GM12891 (cell line): ENCODE results near the gene FGFR1OP2.
"Not testable (repeated sequence)": the region's sequence is repeated elsewhere in the genome, so short reads cannot be mapped to it uniquely, and the experiment has no call there.

ENCODE experiments used
- DNase-seq: peaks from one replicate; pipeline ENCODE4 v3.0.0; 2011; ENCODE audit warnings: low spot score; ENCODE audit not compliant: insufficient read length
- FAIRE-seq: peaks from 2 replicates; lab custom pipeline; 2011; peaks lifted over from hg19 to GRCh38; lab: Jason Lieb, UNC
- PAX5 ChIP-seq: IDR thresholded peaks from 2 replicates; pipeline ENCODE4 v1.6.1; 2011; ENCODE audit warnings: low read length, moderate library complexity, mild to moderate bottlenecking; ENCODE audit not compliant: insufficient read depth, severe bottlenecking
- POLR2A ChIP-seq: IDR thresholded peaks from 2 replicates; pipeline ENCODE4 v1.6.1; 2011; ENCODE audit warnings: low read depth, low read length, control low read depth
- POLR2AphosphoS5 ChIP-seq: IDR thresholded peaks from 2 replicates; pipeline ENCODE4 v1.6.1; 2011; ENCODE audit warnings: low read depth, low read length, control low read depth
- POU2F2 ChIP-seq: IDR thresholded peaks from 2 replicates; pipeline ENCODE4 v1.6.1; 2011; ENCODE audit warnings: low read depth, mild to moderate bottlenecking, control low read depth, low read length, moderate library complexity
- SPI1 ChIP-seq: IDR thresholded peaks from 2 replicates; pipeline ENCODE4 v1.6.1; 2011; ENCODE audit warnings: low read depth, low read length, control low read depth
- TAF1 ChIP-seq: IDR thresholded peaks from 2 replicates; pipeline ENCODE4 v1.6.1; 2011; ENCODE audit warnings: low read depth, low read length, control low read depth

The FGFR1OP2 gene

DNA sequence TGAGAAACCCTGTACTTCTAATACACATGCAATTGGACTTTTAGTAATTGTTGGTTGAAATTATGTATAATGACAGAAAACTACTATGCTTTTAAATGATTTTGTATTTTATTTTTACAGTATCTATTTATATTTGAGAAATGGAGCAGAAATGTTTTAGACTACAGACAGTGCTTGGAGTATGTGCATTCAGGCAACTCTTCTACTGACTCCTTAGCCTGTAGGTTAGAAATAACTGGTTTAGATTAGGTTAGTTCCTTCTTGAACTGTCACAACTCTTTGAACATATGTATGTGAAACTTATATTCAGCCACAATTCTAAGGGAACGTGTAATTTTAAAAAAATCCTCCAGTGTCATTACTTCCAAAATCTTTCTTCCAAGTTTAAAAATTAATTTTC, 1.7 kb downstream of the FGFR1OP2 start:
- TF ChIP-seq SPI1, result no peak
- TF ChIP-seq POLR2A, result no peak
- TF ChIP-seq PAX5, result no peak
- DNase-seq, result no peak
- no peak for FAIRE-seq

DNA sequence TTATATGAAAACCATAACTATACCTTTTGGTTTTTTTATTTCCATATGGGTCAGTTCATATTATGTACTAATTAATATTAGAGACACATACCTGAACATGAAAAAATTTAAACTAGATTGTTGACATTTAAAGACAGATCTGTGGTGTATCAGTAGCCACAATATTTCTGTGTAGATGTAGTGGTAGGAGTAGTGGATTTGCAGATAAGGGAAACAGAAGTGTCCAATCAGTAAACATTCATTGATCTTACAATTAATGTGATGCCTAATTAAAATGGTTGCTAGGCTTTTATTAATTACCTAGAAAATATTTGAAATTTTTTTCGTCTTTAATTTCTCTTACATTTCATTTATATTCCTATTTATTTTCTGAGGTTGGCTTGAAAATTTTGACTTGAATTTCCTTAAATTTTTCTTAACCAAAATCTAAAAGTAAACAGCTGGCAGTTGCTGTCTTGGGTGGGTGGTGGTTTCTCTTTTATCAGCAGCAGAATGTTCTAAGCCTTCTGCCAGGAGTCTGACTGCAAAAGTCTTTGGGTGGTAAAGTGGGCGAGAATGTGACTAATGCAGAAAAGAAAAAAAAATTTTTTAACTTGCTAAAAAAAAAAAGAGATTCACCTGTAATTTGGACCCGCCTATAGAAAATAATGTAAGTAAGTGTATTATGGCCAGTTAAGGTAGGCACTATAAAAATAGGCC, 2.4 kb downstream of the FGFR1OP2 start:
- no peak for DNase-seq
- no peak for FAIRE-seq
- TF ChIP-seq POU2F2 (no peak), TAF1 (no peak), POLR2A (no peak), PAX5 (no peak), POLR2AphosphoS5 (no peak), SPI1 (no peak)

DNA sequence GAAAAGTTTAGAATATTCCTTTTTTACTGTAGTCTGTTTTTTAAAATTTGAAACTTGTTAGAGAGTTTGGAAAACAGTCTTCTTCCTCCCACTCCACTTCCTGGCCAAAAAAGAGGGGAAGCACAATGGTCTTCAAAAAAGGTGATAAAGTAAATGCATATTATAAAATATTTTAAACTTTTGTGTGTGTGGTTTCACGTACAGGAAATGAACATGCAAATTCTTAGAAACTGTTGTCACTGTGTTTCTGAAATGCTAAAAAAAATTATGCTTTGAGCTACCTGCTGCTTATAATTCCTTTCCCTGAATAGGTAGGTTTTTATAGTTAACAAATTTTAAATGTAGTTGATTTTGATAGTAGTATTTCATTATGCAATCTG, 2.9 kb downstream of the FGFR1OP2 start:
- TF ChIP-seq POLR2A, result no peak
- TF ChIP-seq SPI1, result no peak
- no peak for TF ChIP-seq POU2F2
- TF ChIP-seq PAX5, result no peak
- TF ChIP-seq TAF1, result no peak
- no peak for TF ChIP-seq POLR2AphosphoS5
- DNase-seq (no peak), FAIRE-seq (no peak)

DNA sequence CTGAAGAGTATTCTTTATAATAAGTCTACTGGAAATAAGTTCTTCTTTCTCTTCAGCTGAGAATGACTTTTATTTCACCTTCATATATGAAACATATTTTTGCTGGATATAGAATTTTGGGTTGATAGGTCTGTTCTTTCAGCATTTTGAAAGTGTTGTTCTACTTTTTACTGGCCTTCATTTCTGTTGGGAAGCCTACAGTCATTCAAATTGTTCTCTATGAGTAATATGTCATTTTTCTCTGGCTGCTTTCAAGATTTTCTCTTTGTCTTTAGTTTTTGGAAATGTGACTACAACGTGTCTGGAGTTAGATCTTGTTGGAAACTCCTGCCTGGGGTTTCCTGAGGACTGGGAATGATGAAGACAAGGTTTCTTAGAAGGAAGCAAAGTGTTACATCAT, 10.0 kb downstream of the FGFR1OP2 start:
- no peak for TF ChIP-seq TAF1
- no peak for TF ChIP-seq SPI1
- TF ChIP-seq POU2F2, result no peak
- TF ChIP-seq PAX5, result no peak
- no peak for TF ChIP-seq POLR2AphosphoS5
- TF ChIP-seq POLR2A, result no peak
- no peak for DNase-seq
- FAIRE-seq, result no peak

DNA sequence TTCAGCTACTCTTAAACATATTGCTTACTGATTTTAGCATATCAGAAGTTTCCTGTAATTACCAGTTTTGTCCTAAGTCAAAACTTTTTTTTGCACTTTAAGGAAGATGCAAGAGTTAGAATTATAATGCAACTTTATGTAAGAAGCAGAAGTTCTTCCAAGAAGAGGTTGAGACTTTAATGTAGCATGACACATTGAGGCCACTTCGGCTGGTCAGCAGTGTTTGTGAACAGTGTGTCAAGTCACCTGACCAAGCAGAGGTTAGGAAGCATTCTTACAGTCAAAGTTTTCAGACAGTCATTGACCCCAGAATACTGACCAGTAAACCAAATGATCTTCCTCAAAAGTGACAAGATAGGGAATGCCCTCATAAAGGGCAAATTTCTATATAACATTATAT, 15.2 kb downstream of the FGFR1OP2 start:
- no peak for DNase-seq
- TF ChIP-seq POLR2AphosphoS5 (no peak), POLR2A (no peak), TAF1 (no peak), SPI1 (no peak), PAX5 (no peak), POU2F2 (no peak)
- FAIRE-seq, result no peak

DNA sequence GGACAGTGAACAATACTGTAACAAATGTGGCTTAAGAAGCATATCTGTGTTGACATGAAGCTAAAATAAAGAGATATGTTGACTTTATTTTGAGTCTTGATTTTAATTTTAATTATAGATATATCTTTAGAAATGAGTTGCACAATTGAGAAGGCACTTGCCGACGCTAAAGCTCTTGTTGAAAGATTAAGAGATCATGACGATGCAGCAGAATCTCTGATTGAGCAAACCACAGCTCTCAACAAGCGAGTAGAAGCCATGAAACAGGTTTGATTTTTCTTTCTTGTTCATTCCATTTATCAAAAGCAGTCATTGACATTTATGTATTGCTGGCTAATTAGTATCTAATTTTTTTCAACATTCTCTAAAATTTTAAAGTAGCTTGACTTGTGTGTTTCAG, 15.8 kb downstream of the FGFR1OP2 start:
- no peak for TF ChIP-seq POU2F2
- TF ChIP-seq SPI1, result no peak
- no peak for TF ChIP-seq POLR2A
- TF ChIP-seq PAX5, result no peak
- no peak for TF ChIP-seq TAF1
- no peak for TF ChIP-seq POLR2AphosphoS5
- FAIRE-seq (no peak), DNase-seq (no peak)

DNA sequence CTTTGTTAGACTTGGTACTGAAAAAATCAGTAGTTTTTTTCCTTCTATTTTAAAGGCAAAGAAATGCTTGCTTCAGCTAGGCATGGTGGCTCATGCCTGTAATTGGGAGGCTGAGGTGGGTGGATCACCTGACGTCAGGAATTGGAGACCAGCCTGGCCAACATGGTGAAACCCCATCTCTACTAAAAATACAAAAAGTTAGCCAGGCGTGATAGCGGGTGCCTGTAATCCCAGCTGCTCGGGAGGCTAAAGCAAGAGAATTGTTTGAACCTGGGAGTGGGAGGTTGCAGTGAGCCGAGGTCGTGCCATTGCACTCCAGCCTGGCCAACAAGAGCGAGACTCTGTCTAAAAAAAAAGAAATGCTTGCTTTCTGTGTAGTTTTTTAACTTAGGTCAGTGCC, 23.1 kb downstream of the FGFR1OP2 start:
- DNase-seq, FAIRE-seq: not testable (repeated sequence)

DNA sequence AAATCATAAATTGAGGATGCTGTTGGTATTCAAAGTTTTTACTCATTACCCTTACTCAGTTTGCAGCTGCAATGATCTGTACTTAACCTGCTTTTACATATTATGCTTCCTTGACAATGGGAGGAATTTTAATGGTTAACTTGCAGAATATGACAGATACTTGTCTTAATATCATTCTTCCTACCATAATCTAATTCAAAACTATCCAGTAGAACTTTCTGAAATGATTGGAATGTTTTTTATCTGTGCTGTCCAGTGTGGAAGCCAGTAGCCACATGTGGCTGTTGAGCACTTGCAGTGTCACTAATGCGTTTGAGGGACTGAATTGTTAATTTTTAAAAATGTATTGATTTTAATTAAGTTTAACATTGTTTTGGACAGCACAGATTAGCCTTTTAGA, 23.5 kb downstream of the FGFR1OP2 start:
- no peak for FAIRE-seq

DNA sequence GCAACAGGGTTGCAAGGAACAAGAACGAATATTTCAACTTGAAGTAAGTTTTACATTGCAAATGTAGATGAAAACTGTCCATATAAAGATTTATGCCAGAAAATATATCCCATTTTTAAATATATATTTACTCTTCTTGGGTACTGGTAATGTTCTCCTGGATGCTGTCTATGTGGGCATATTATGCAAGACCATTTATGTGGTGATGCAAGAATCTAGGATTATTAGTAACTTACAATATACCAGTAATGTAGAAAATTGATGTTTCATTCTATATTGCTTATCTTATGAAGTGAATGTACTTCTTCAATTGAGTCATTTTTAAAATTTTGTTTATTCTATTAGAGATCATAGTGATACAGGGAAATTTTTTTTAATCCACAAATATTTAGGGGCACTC, 25.1 kb downstream of the FGFR1OP2 start:
- FAIRE-seq (no peak), DNase-seq (no peak)
- no peak for TF ChIP-seq POLR2A
- no peak for TF ChIP-seq POU2F2
- no peak for TF ChIP-seq SPI1
- TF ChIP-seq TAF1, result no peak
- TF ChIP-seq PAX5, result no peak
- no peak for TF ChIP-seq POLR2AphosphoS5

More for the DNA sequence above, 23.5 kb downstream of the FGFR1OP2 start:
- TF ChIP-seq POLR2AphosphoS5, result no peak
- no peak for TF ChIP-seq PAX5
- DNase-seq, result no peak

DNA sequence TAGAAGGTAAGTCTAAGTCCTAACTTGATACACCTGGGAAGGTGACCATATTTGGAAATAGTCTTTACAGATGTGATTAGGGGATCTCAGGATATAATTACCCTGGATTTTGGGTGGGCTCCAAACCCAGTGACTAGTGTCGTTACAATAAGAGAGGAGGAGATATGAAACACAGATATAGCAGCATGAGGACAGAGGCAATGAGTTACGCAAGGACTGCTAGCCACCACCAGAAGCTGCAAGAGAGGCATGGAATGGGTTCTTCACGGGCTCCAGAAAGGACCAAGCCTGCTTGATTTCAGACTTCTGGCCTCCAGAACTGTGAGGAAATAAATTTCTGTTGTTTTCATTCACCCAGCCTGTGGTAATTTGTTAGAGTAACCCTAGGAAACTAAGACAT, 28.6 kb downstream of the FGFR1OP2 start:
- DNase-seq (no peak), FAIRE-seq (no peak)
- TF ChIP-seq POU2F2 (no peak), POLR2A (no peak), SPI1 (no peak), TAF1 (no peak), PAX5 (no peak), POLR2AphosphoS5 (no peak)
